PC-9 (cell line): ENCODE measurements around the gene TEP1. TPM values are rescaled to one million over a fixed set of nuclear protein-coding genes. Genes with fewer than 3 reads are reported as not detected.

Source experiments
- BruUV-seq: library from RNA; stranded (reverse); fragments of 400-500 nt; replicated peaks from 2 replicates; lab custom pipeline; 2021; lab: Mats Ljungman, UMichigan
- CTCF ChIA-PET: fragments of 300-600 bp; sonication (Branson Sonifier 250); formaldehyde crosslinking; loops from one replicate; lab custom pipeline; 2022; ENCODE audit warnings: antibody characterized with exemption; lab: Charles Lee
- POLR2A ChIA-PET: fragments of 300-600 bp; sonication (Branson Sonifier 250); formaldehyde crosslinking; loops from one replicate; lab custom pipeline; 2022; ENCODE audit warnings: antibody characterized with exemption; ENCODE audit not compliant: unreplicated experiment; lab: Charles Lee
- DNase-seq, 2 experiments: peaks; one replicate each; pipeline versions ENCODE4 v3.0.0 to v3.0.0-alpha.2; 2015 to 2022; ENCODE audit warnings: mixed read lengths in 1 of 2
- H2AFZ ChIP-seq: fragments of 200-600 bp; sonication (generic); 2 replicates; pipeline ENCODE4 v1.8.1; 2017; ENCODE audit warnings: antibody characterized with exemption
- H3F3A ChIP-seq: fragments of 200-600 bp; sonication (generic); 2 replicates; pipeline ENCODE4 v1.8.1; 2017; ENCODE audit warnings: antibody characterized with exemption, mild to moderate bottlenecking, low read depth; ENCODE audit not compliant: insufficient read depth
- H3K27ac ChIP-seq: fragments of 200-600 bp; sonication (generic); 2 replicates; pipeline ENCODE4 v1.6.1; 2016; ENCODE audit warnings: mixed run types
- H3K27me3 ChIP-seq: fragments of 200-600 bp; sonication (generic); 2 replicates; pipeline ENCODE4 v1.6.1; 2016; ENCODE audit warnings: low read depth, mixed run types; ENCODE audit not compliant: insufficient read depth
- H3K36me3 ChIP-seq: fragments of 200-600 bp; sonication (generic); 2 replicates; pipeline ENCODE4 v1.6.1; 2016; ENCODE audit warnings: low read depth, mixed run types
- H3K4me1 ChIP-seq: fragments of 200-600 bp; sonication (generic); replicated peaks from 2 replicates; pipeline ENCODE4 v1.6.1; 2016; ENCODE audit warnings: mixed run types; ENCODE audit not compliant: insufficient read depth
- H3K4me2 ChIP-seq: fragments of 200-600 bp; sonication (generic); 2 replicates; pipeline ENCODE4 v1.6.1; 2017; ENCODE audit warnings: mixed run types
- H3K4me3 ChIP-seq: fragments of 200-600 bp; sonication (generic); 2 replicates; pipeline ENCODE4 v1.6.1; 2016; ENCODE audit warnings: mixed run types
- H3K79me2 ChIP-seq: fragments of 200-600 bp; sonication (generic); 2 replicates; pipeline ENCODE4 v1.6.1; 2017; ENCODE audit warnings: low read depth, mixed run types
- H3K9me2 ChIP-seq: fragments of 200-600 bp; sonication (generic); 2 replicates; pipeline ENCODE4 v1.8.1; 2017; ENCODE audit warnings: mild to moderate bottlenecking; ENCODE audit not compliant: insufficient read depth
- H3K9me3 ChIP-seq: fragments of 200-600 bp; sonication (generic); 2 replicates; pipeline ENCODE4 v1.8.1; 2016; ENCODE audit warnings: low read depth; ENCODE audit not compliant: insufficient read depth
- H4K20me1 ChIP-seq: fragments of 200-600 bp; sonication (generic); 2 replicates; pipeline ENCODE4 v1.8.1; 2017; ENCODE audit not compliant: insufficient read depth
- CTCF ChIP-seq: fragments of 200-600 bp; sonication (generic); conservative IDR thresholded peaks from 2 replicates; pipeline ENCODE4 v1.6.1; 2017; ENCODE audit warnings: mixed run types, antibody characterized with exemption, mild to moderate bottlenecking, moderate library complexity
- EZH2 ChIP-seq: fragments of 200-600 bp; sonication (generic); IDR thresholded peaks from 2 replicates; pipeline ENCODE4 v1.8.0; 2017; ENCODE audit warnings: antibody characterized with exemption, low read depth
- intact Hi-C: fragments of 100-400 bp; cut with micrococcal nuclease; formaldehyde crosslinking; loops from one replicate; pipeline ENCODE4 v1.10.0; 2022; ENCODE audit not compliant: unreplicated experiment
- total RNA-seq: library from RNA; stranded (reverse); gene quantifications from 2 replicates; pipeline ENCODE4 v1.2.3, GENCODE V29; 2021

TEP1 gene
- total RNA-seq, 1 experiment from 2014 or later, result 20.4 TPM

- DNase-seq, result no peak
- Histone ChIP-seq H3K27me3 (no peaks in the 10 kb centered on the region), H2AFZ (peak overlapping the region; percentile 87), H3K9me2 (no peaks in the 10 kb centered on the region), H3K27ac (peak overlapping the region; percentile 56), H3K4me1 (peaks cover 12% of the 10 kb centered on the region; the same call in 1 of the 2 replicates), H3K4me3 (peak overlapping the region; percentile 88), H3K79me2 (peaks cover 42% of the 10 kb centered on the region), H4K20me1 (no peaks in the 10 kb centered on the region), H3F3A (peaks cover 12% of the 10 kb centered on the region; the same call in 1 of the 2 replicates), H3K9me3 (no peaks in the 10 kb centered on the region), H3K36me3 (no peaks in the 10 kb centered on the region), H3K4me2 (peak overlapping the region; percentile 89)
- CTCF ChIA-PET, result no interaction called here
- intact Hi-C loops, result no loop called here
- no peak for TF ChIP-seq EZH2
- no peak for TF ChIP-seq CTCF
- POLR2A ChIA-PET, result interaction anchor here (0.5 kb wide), 2 partner anchors 8 to 10 kb away, joined by 8 to 16 read pairs; no protein-coding TSS in a partner anchor
- BruUV-seq, result no TSS peak
Measured at GRCh38 chr14:20332431-20332787, 80.9 kb downstream of the TEP1 start.

GRCh38 chr14:20331053-20331613 is 82.2 kb downstream of the TEP1 start:
- DNase-seq, result no peak
- H3K4me2 ChIP-seq, result peak overlapping the region; percentile 53
- H3F3A ChIP-seq, result peaks cover 12% of the 10 kb centered on the region; the same call in 1 of the 2 replicates
- H2AFZ ChIP-seq, result no peak overlapping the region
- peaks cover 7% of the 10 kb centered on the region; the same call in 1 of the 2 replicates for H4K20me1 ChIP-seq
- TSS peak; percentile 7 for BruUV-seq
- no peak overlapping the region for H3K27ac ChIP-seq
- H3K4me3 ChIP-seq, result no peak overlapping the region; the same call in 1 of the 2 replicates
- no peak for TF ChIP-seq EZH2
- no peak for TF ChIP-seq CTCF
- peaks cover 51% of the 10 kb centered on the region for H3K79me2 ChIP-seq
- ChIA-PET POLR2A (no interaction called here), CTCF (no interaction called here)
- intact Hi-C loops, result no loop called here
- peaks cover 12% of the 10 kb centered on the region; the same call in 1 of the 2 replicates for H3K4me1 ChIP-seq
- no peaks in the 10 kb centered on the region for H3K9me2 ChIP-seq
- no peaks in the 10 kb centered on the region for H3K27me3 ChIP-seq
- no peaks in the 10 kb centered on the region for H3K36me3 ChIP-seq
- H3K9me3 ChIP-seq, result no peaks in the 10 kb centered on the region

GRCh38 chr14:20329355-20329754 is 83.9 kb downstream of the TEP1 start:
- no peak overlapping the region for H3K4me2 ChIP-seq
- peaks cover 12% of the 10 kb centered on the region; the same call in 1 of the 2 replicates for H3K4me1 ChIP-seq
- peaks cover 12% of the 10 kb centered on the region; the same call in 1 of the 2 replicates for H3F3A ChIP-seq
- no peak overlapping the region for H3K4me3 ChIP-seq
- no peak overlapping the region for H3K27ac ChIP-seq
- no peaks in the 10 kb centered on the region for H3K9me3 ChIP-seq
- no peak for DNase-seq
- ChIA-PET CTCF (interaction anchor here (0.5 to 0.7 kb wide), 2 partner anchors 64 to 765 kb away, joined by 3 to 4 read pairs; no protein-coding TSS in a partner anchor), POLR2A (no interaction called here)
- no peaks in the 10 kb centered on the region for H3K36me3 ChIP-seq
- no peaks in the 10 kb centered on the region for H3K27me3 ChIP-seq
- no peak overlapping the region for H2AFZ ChIP-seq
- no TSS peak for BruUV-seq
- intact Hi-C loops, result loop anchor here (5.0 kb wide), 1 partner anchor 83 kb away; the partner anchor contains the start of gene TEP1
- H4K20me1 ChIP-seq, result peaks cover 7% of the 10 kb centered on the region; the same call in 1 of the 2 replicates
- peaks cover 51% of the 10 kb centered on the region for H3K79me2 ChIP-seq
- H3K9me2 ChIP-seq, result no peaks in the 10 kb centered on the region
- TF ChIP-seq EZH2, result no peak
- no peak for TF ChIP-seq CTCF
